Panc1 (cell line): Measurements from ENCODE around the gene PMPCA.

Source experiments
- POLR2AphosphoS5 ChIP-seq: IDR thresholded peaks from 2 replicates; pipeline ENCODE4 v1.6.1; 2012; ENCODE audit warnings: mild to moderate bottlenecking, low read depth, low read length, moderate library complexity
- SIN3A ChIP-seq: IDR thresholded peaks from 2 replicates; pipeline ENCODE4 v1.6.1; 2012; ENCODE audit warnings: low read depth, mild to moderate bottlenecking, low read length, moderate library complexity, borderline replicate concordance; ENCODE audit not compliant: insufficient read depth
- TCF7L2 ChIP-seq: IDR thresholded peaks from 2 replicates; pipeline ENCODE4 v1.6.1; 2011; ENCODE audit warnings: mild to moderate bottlenecking, low read depth, low read length, inconsistent platforms
- TF ChIP-seq, protein P1 (sequence below): fragments of 450-650 bp; IDR thresholded peaks from 2 replicates; pipeline ENCODE4 v1.5.1; 2017; ENCODE audit warnings: mild to moderate bottlenecking

DNA sequence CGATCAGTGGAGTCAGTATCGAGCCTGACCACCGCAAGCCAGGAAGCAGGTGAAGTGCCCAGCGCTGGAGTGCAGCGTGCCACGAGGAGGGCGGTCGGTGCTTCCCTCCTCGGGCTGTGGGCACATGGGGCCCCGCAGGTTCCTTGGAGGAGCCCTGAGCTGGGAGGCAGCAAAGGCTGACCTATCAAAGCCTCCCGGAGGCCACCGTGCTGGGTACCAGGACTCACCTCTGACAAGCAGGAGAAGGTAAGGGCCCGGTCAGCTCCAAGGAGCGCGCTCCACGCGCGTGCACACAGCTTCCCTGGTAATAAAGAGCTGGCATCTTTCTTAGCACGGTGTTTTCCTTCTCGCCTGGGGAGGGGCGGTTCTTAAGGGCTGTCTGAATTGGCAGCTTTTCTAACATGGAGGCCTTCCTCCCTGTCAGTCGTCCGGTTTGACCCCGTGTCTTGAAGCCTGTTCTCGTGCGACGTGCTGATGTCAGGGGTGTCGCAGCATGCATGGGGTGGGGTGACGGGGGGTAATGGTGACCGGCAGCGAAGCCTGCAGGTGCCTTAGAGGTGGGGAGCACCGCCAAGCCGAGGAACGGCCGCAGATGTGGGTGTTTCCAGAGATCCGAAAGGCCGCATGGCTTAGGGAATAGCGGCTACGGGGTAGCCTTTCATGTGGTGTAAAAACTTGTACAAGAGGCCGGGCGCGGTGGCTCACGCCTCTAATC lies 13.1 kb downstream of the PMPCA start:
- TF ChIP-seq, protein P1, sequence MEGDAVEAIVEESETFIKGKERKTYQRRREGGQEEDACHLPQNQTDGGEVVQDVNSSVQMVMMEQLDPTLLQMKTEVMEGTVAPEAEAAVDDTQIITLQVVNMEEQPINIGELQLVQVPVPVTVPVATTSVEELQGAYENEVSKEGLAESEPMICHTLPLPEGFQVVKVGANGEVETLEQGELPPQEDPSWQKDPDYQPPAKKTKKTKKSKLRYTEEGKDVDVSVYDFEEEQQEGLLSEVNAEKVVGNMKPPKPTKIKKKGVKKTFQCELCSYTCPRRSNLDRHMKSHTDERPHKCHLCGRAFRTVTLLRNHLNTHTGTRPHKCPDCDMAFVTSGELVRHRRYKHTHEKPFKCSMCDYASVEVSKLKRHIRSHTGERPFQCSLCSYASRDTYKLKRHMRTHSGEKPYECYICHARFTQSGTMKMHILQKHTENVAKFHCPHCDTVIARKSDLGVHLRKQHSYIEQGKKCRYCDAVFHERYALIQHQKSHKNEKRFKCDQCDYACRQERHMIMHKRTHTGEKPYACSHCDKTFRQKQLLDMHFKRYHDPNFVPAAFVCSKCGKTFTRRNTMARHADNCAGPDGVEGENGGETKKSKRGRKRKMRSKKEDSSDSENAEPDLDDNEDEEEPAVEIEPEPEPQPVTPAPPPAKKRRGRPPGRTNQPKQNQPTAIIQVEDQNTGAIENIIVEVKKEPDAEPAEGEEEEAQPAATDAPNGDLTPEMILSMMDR: no peak
- TF ChIP-seq SIN3A: no peak
- no peak for TF ChIP-seq POLR2AphosphoS5
- no peak for TF ChIP-seq TCF7L2
